Measurements from ENCODE around the gene URI1.

URI1 gene

GRCh38 chr19:30062907-30063649 lies 121.0 kb downstream of the URI1 start:
- no peaks in the 10 kb centered on the region for H3K27me3 ChIP-seq (ENCODE audit: insufficient read depth, poor library complexity, severe bottlenecking)
- TF ChIP-seq CTCF (IDR thresholded peaks at IDR 0.05; ENCODE audit: insufficient read depth, low read length), result no peak
- TF ChIP-seq, protein P1, sequence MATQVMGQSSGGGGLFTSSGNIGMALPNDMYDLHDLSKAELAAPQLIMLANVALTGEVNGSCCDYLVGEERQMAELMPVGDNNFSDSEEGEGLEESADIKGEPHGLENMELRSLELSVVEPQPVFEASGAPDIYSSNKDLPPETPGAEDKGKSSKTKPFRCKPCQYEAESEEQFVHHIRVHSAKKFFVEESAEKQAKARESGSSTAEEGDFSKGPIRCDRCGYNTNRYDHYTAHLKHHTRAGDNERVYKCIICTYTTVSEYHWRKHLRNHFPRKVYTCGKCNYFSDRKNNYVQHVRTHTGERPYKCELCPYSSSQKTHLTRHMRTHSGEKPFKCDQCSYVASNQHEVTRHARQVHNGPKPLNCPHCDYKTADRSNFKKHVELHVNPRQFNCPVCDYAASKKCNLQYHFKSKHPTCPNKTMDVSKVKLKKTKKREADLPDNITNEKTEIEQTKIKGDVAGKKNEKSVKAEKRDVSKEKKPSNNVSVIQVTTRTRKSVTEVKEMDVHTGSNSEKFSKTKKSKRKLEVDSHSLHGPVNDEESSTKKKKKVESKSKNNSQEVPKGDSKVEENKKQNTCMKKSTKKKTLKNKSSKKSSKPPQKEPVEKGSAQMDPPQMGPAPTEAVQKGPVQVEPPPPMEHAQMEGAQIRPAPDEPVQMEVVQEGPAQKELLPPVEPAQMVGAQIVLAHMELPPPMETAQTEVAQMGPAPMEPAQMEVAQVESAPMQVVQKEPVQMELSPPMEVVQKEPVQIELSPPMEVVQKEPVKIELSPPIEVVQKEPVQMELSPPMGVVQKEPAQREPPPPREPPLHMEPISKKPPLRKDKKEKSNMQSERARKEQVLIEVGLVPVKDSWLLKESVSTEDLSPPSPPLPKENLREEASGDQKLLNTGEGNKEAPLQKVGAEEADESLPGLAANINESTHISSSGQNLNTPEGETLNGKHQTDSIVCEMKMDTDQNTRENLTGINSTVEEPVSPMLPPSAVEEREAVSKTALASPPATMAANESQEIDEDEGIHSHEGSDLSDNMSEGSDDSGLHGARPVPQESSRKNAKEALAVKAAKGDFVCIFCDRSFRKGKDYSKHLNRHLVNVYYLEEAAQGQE (IDR thresholded peaks at IDR 0.05; ENCODE audit: insufficient replicate concordance, low read depth), result no peak
- no peak overlapping the region for H3K4me3 ChIP-seq (replicated peaks; ENCODE audit: insufficient read depth, low read length)
- H3K27ac ChIP-seq (replicated peaks), result no peak overlapping the region
- DNase-seq (ENCODE audit: low read depth in 1 of 2, low spot score in 1 of 2), result no peak

- no peak for TF ChIP-seq CTCF (IDR thresholded peaks at IDR 0.05; ENCODE audit: insufficient read depth, low read length)
- no peak for TF ChIP-seq SPI1 (IDR thresholded peaks at IDR 0.05; ENCODE audit: borderline replicate concordance, low read depth)
- no peak for TF ChIP-seq POLR2AphosphoS5 (IDR thresholded peaks at IDR 0.05; ENCODE audit: low read depth)
- no peak for TF ChIP-seq GABPA (IDR thresholded peaks at IDR 0.05; ENCODE audit: low read depth)
- TF ChIP-seq, protein P1 (IDR thresholded peaks at IDR 0.05; ENCODE audit: insufficient replicate concordance, low read depth), result no peak
- H3K27ac ChIP-seq (replicated peaks), result no peak overlapping the region
- no peak for DNase-seq (ENCODE audit: low read depth in 1 of 2, low spot score in 1 of 2)
Measured at GRCh38 chr19:30063650-30064347, 121.8 kb downstream of the URI1 start.

DNA sequence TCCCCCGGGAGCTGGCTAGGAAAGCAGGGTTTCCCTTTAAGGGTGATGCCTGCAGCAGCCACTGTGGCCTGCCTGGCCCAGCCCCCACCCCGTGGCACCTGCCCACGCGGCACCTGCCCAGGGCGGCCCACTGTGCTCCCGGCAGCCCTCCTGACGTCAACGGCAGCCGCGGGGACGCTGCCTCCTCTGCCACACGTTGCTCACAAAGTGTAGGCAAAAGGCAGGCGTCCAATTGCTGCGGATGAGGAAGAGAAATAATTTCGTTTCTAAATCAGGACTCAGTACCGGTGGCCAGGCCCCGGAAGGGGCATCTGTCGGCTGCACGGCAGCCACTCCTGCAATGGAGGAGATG lies 122.3 kb downstream of the URI1 start:
- H3K27ac ChIP-seq (replicated peaks), result no peak overlapping the region
- H3K4me3 ChIP-seq (replicated peaks; ENCODE audit: insufficient read depth, low read length), result no peak overlapping the region
- H3K27me3 ChIP-seq (ENCODE audit: insufficient read depth, poor library complexity, severe bottlenecking), result no peaks in the 10 kb centered on the region
- DNase-seq (ENCODE audit: low read depth in 1 of 2, low spot score in 1 of 2), result no peak
- no peak for TF ChIP-seq CTCF (IDR thresholded peaks at IDR 0.05; ENCODE audit: insufficient read depth, low read length)
- no peak for TF ChIP-seq SPI1 (IDR thresholded peaks at IDR 0.05; ENCODE audit: borderline replicate concordance, low read depth)
- TF ChIP-seq, protein P1 (IDR thresholded peaks at IDR 0.05; ENCODE audit: insufficient replicate concordance, low read depth), result no peak
- no peak for TF ChIP-seq GABPA (IDR thresholded peaks at IDR 0.05; ENCODE audit: low read depth)
- no peak for TF ChIP-seq POLR2AphosphoS5 (IDR thresholded peaks at IDR 0.05; ENCODE audit: low read depth)

More at GRCh38 chr19:30063650-30064347, 121.8 kb downstream of the URI1 start:
- no peaks in the 10 kb centered on the region for H3K27me3 ChIP-seq (ENCODE audit: insufficient read depth, poor library complexity, severe bottlenecking)
- H3K4me3 ChIP-seq (replicated peaks; ENCODE audit: insufficient read depth, low read length), result no peak overlapping the region
